K562 (cell line): ENCODE measurements around the gene MSMO1. TPM values are rescaled to one million over a fixed set of nuclear protein-coding genes. Genes with fewer than 3 reads are reported as not detected.

ENCODE experiments used
- ATF1 ChIP-seq, 2 experiments: fragments of 450-650 bp in 1 of 2; IDR thresholded peaks; 2 replicates each; pipeline ENCODE4 v1.6.1; 2016; ENCODE audit warnings: missing compliant biosample characterization in 1 of 2, missing genetic modification characterization in 1 of 2
- CTBP1 ChIP-seq: fragments of 450-650 bp; IDR thresholded peaks from 2 replicates; pipeline ENCODE4 v1.6.1; 2016; ENCODE audit warnings: borderline replicate concordance
- EP400 ChIP-seq: fragments of 450-650 bp; IDR thresholded peaks from 2 replicates; pipeline ENCODE4 v1.6.1; 2017; ENCODE audit warnings: antibody characterized with exemption, mild to moderate bottlenecking, moderate library complexity
- FOXA3 ChIP-seq, 2 experiments: fragments of 450-650 bp in 1 of 2; sonication (generic) in 1 of 2; formaldehyde crosslinking; IDR thresholded peaks in 1 of 2; conservative IDR thresholded peaks in 1 of 2; 2 replicates each; pipeline versions ENCODE4 v1.4.0 to v1.8.0; 2020 to 2022; ENCODE audit warnings: mild to moderate bottlenecking in 2 of 2, missing genetic modification reagents in 1 of 2
- KAT7 ChIP-seq: sonication (generic); formaldehyde crosslinking; IDR thresholded peaks from 2 replicates; pipeline ENCODE4 v1.8.0; 2022; ENCODE audit warnings: missing genetic modification reagents, mild to moderate bottlenecking, borderline replicate concordance
- KLF13 ChIP-seq: fragments of 450-650 bp; IDR thresholded peaks from 2 replicates; pipeline ENCODE4 v1.6.1; 2016; ENCODE audit warnings: missing genetic modification characterization, low read depth, mild to moderate bottlenecking, missing compliant biosample characterization, moderate library complexity, borderline replicate concordance
- L3MBTL2 ChIP-seq: fragments of 450-650 bp; IDR thresholded peaks from 2 replicates; pipeline ENCODE4 v1.6.1; 2016; ENCODE audit warnings: mild to moderate bottlenecking, moderate library complexity
- MIER1 ChIP-seq: fragments of 450-650 bp; IDR thresholded peaks from 2 replicates; pipeline ENCODE4 v1.6.1; 2016; ENCODE audit warnings: antibody characterized with exemption, mild to moderate bottlenecking, low read depth
- PHF8 ChIP-seq: fragments of 200-600 bp; sonication (generic); IDR thresholded peaks from 2 replicates; pipeline ENCODE4 v1.6.1; 2012; ENCODE audit warnings: mixed run types, mild to moderate bottlenecking, inconsistent platforms, low read length, moderate library complexity, borderline replicate concordance
- POLR2B ChIP-seq: fragments of 450-650 bp; IDR thresholded peaks from 2 replicates; pipeline ENCODE4 v1.6.1; 2018; ENCODE audit warnings: low read depth; ENCODE audit not compliant: partially characterized antibody
- RBFOX2 ChIP-seq: fragments of 200-400 bp; formaldehyde crosslinking; IDR thresholded peaks from 2 replicates; pipeline ENCODE4 v1.6.1; 2017; ENCODE audit warnings: low read depth, mild to moderate bottlenecking, low read length, moderate library complexity
- SAP30 ChIP-seq: fragments of 200-600 bp; sonication (generic); IDR thresholded peaks from 2 replicates; pipeline ENCODE4 v1.6.1; 2012; ENCODE audit warnings: borderline replicate concordance, low read depth, mild to moderate bottlenecking, moderate library complexity, low read length, control low read depth, inconsistent platforms; ENCODE audit not compliant: insufficient read depth, poor library complexity, severe bottlenecking
- SIN3B ChIP-seq: fragments of 450-650 bp; IDR thresholded peaks from 2 replicates; pipeline ENCODE4 v1.6.1; 2017; ENCODE audit warnings: low read depth, mild to moderate bottlenecking, moderate library complexity
- SMARCE1 ChIP-seq: fragments of 450-650 bp; IDR thresholded peaks from 2 replicates; pipeline ENCODE4 v1.7.1; 2016; ENCODE audit warnings: mild to moderate bottlenecking
- SREBF1 ChIP-seq: fragments of 150-350 bp; IDR thresholded peaks from 2 replicates; pipeline ENCODE4 v1.6.1; 2014; ENCODE audit warnings: antibody characterized with exemption, low read depth, low read length, borderline replicate concordance
- SUPT5H ChIP-seq: fragments of 450-650 bp; IDR thresholded peaks from 2 replicates; pipeline ENCODE4 v1.6.1; 2016
- TAF15 ChIP-seq: fragments of 200-400 bp; formaldehyde crosslinking; IDR thresholded peaks from 2 replicates; pipeline ENCODE4 v1.6.1; 2017; ENCODE audit warnings: mild to moderate bottlenecking, low read depth, low read length, moderate library complexity
- VEZF1 ChIP-seq: fragments of 200-800 bp; sonication (Bioruptor generic); IDR thresholded peaks from 2 replicates; pipeline ENCODE4 v1.6.1; 2017; ENCODE audit warnings: missing genetic modification characterization, missing compliant biosample characterization
- ZBTB12 ChIP-seq: fragments of 250-450 bp; sonication (Bioruptor Pico); IDR thresholded peaks from 2 replicates; pipeline ENCODE4 v1.4.0; 2020
- ZMIZ1 ChIP-seq, 2 experiments: fragments of 150-350 bp in 1 of 2; IDR thresholded peaks; 2 replicates each; pipeline ENCODE4 v1.6.1; 2012 to 2016; ENCODE audit warnings: low read depth in 2 of 2, low read length in 2 of 2, mild to moderate bottlenecking in 1 of 2, moderate library complexity in 1 of 2
- ZNF583 ChIP-seq: fragments of 250-450 bp; sonication (Bioruptor Pico); IDR thresholded peaks from 2 replicates; pipeline ENCODE4 v1.4.0; 2020
- polyA plus RNA-seq, 8 experiments: library from polyadenylated mRNA; depleted of rRNA in 4 of 8; stranded (reverse) in 5 of 8; unstranded in 3 of 8; fragments of >200 nt; fragmentation: Nextera tagmentation in 2 of 8; fragmentation: Illumina TruSeq in 1 of 8; extraction: Ambion mirVana in 2 of 8; extraction: Trizol in 1 of 8; gene quantifications; 2 replicates each; pipeline versions ENCODE4 v1.2.1 to v1.2.3, GENCODE V29; 2011 to 2014; ENCODE audit warnings: inconsistent platforms in 1 of 8, missing spikeins in 1 of 8
- total RNA-seq, 7 experiments: library from RNA; depleted of rRNA in 6 of 7; stranded (reverse); fragments of >200 nt in 6 of 7; fragmentation: Illumina TruSeq in 2 of 7; extraction: Trizol in 2 of 7; gene quantifications; 2 replicates each; pipeline versions ENCODE4 v1.2.1 to v1.2.3, GENCODE V29; 2011 to 2021; ENCODE audit warnings: low replicate concordance in 1 of 7

MSMO1 gene
- total and polyA plus RNA-seq, 9 of the 15 experiments (the other 6 are each of a cell fraction or from before 2014, with no cell fraction given): 32.0 to 172 (median 63.5) TPM

GRCh38 chr4:165327211-165328100 lies at the start of gene MSMO1 (continued):
- 0 out of 4 replicates have a peak, but pooled peaks of 1 of the 2 experiments have one; percentile 32 for TF ChIP-seq ZMIZ1 (IDR thresholded peaks at IDR 0.05; ENCODE audit: low read depth in 2 of 2, low read length in 2 of 2)
- peak; percentile 45; the same call in 1 of the 2 replicates for TF ChIP-seq L3MBTL2
- TF ChIP-seq EP400: peak; percentile 88
- peak; percentile 51 for TF ChIP-seq SMARCE1
- TF ChIP-seq FOXA3 (CRISPR knock-in tag; conservative IDR thresholded peaks at IDR 0.05 in 1 of 2, IDR thresholded peaks at IDR 0.05 in 1 of 2): no peak
- TF ChIP-seq SIN3B: peak; percentile 56; the same call in 1 of the 2 replicates
- TF ChIP-seq RBFOX2: peak; percentile 85
- TF ChIP-seq ZBTB12 (CRISPR knock-in tag): peak; percentile 80
- TF ChIP-seq TAF15: peak; percentile 98; the same call in 1 of the 2 replicates
- TF ChIP-seq CTBP1: peak; percentile 63
- TF ChIP-seq SREBF1: peak; percentile 98
- peak; percentile 58; the same call in 1 of the 2 replicates for TF ChIP-seq KAT7 (CRISPR knock-in tag)
- TF ChIP-seq PHF8: peak; percentile 65; the same call in 1 of the 2 replicates
- TF ChIP-seq MIER1: 0 out of 2 replicates have a peak, but pooled peaks have one; percentile 33
- no peak for TF ChIP-seq ATF1 (CRISPR knock-in tag; IDR thresholded peaks at IDR 0.05)
- peak; percentile 98 for TF ChIP-seq ATF1 (tag; IDR thresholded peaks at IDR 0.05)
- 0 out of 2 replicates have a peak, but pooled peaks have one; percentile 37 for TF ChIP-seq KLF13 (tag)
- peak; percentile 78 for TF ChIP-seq SUPT5H
- peak; percentile 67 for TF ChIP-seq POLR2B
- no peak for TF ChIP-seq ZNF583
- peak; percentile 47 for TF ChIP-seq SAP30
- peak; percentile 71 for TF ChIP-seq VEZF1 (CRISPR knock-in tag)
